Cerebellar cortex (tissue), 1 donor: Measurements from ENCODE around the gene ARRB1.
"Not testable (repeated sequence)": the region's sequence is repeated elsewhere in the genome, so short reads cannot be mapped to it uniquely, and the experiment has no call there.

Source experiments
- DNase-seq: peaks from one replicate; pipeline ENCODE4 v3.0.0-alpha.2; 2015; ENCODE audit warnings: low spot score

The ARRB1 gene

GRCh38 chr11:75323609-75324008, 27.9 kb downstream of the ARRB1 start:
- no peak for DNase-seq

- DNase-seq: no peak
Measured at GRCh38 chr11:75320643-75321042, 30.8 kb downstream of the ARRB1 start.

- no peak for DNase-seq
Measured at GRCh38 chr11:75320046-75320618, 31.3 kb downstream of the ARRB1 start.

- no peak for DNase-seq
Measured at GRCh38 chr11:75319035-75319877, 32.2 kb downstream of the ARRB1 start.

GRCh38 chr11:75317446-75318122, 33.9 kb downstream of the ARRB1 start:
- peak; percentile 88 for DNase-seq

- DNase-seq: no peak
Measured at GRCh38 chr11:75315439-75315805, 36.0 kb downstream of the ARRB1 start.

- DNase-seq: no peak
Measured at GRCh38 chr11:75314771-75315438, 36.6 kb downstream of the ARRB1 start.

- peak; percentile 66 for DNase-seq
Measured at GRCh38 chr11:75313513-75314272, 37.8 kb downstream of the ARRB1 start.

GRCh38 chr11:75312346-75312745, 39.1 kb downstream of the ARRB1 start:
- DNase-seq: no peak

- DNase-seq: peak; percentile 69
Measured at GRCh38 chr11:75311858-75312288, 39.6 kb downstream of the ARRB1 start.

- no peak for DNase-seq
Measured at GRCh38 chr11:75308986-75309385, 42.5 kb downstream of the ARRB1 start.

GRCh38 chr11:75308116-75308515, 43.3 kb downstream of the ARRB1 start:
- DNase-seq: no peak

GRCh38 chr11:75307058-75307457, 44.4 kb downstream of the ARRB1 start:
- DNase-seq: no peak

GRCh38 chr11:75306529-75306928, 44.9 kb downstream of the ARRB1 start:
- DNase-seq: no peak

- no peak for DNase-seq
Measured at GRCh38 chr11:75305993-75306392, 45.5 kb downstream of the ARRB1 start.

GRCh38 chr11:75305452-75305851, 46.0 kb downstream of the ARRB1 start:
- no peak for DNase-seq

- DNase-seq: not testable (repeated sequence)
Measured at GRCh38 chr11:75304941-75305340, 46.5 kb downstream of the ARRB1 start.

- peak; percentile 87 for DNase-seq
Measured at GRCh38 chr11:75303544-75304224, 47.8 kb downstream of the ARRB1 start.

GRCh38 chr11:75302371-75302770, 49.1 kb downstream of the ARRB1 start:
- no peak for DNase-seq

- peak; percentile 91 for DNase-seq
Measured at GRCh38 chr11:75301601-75302345, 49.7 kb downstream of the ARRB1 start.
